ENCODE measurements around the gene TUBB2A. TPM values are rescaled to one million over a fixed set of nuclear protein-coding genes. Genes with fewer than 3 reads are reported as not detected.
"Not testable (repeated sequence)": the region's sequence is repeated elsewhere in the genome, so short reads cannot be mapped to it uniquely, and the experiment has no call there.

The TUBB2A gene
- total RNA-seq, 1 donor from 2014 or later, result 64.5 TPM

DNA sequence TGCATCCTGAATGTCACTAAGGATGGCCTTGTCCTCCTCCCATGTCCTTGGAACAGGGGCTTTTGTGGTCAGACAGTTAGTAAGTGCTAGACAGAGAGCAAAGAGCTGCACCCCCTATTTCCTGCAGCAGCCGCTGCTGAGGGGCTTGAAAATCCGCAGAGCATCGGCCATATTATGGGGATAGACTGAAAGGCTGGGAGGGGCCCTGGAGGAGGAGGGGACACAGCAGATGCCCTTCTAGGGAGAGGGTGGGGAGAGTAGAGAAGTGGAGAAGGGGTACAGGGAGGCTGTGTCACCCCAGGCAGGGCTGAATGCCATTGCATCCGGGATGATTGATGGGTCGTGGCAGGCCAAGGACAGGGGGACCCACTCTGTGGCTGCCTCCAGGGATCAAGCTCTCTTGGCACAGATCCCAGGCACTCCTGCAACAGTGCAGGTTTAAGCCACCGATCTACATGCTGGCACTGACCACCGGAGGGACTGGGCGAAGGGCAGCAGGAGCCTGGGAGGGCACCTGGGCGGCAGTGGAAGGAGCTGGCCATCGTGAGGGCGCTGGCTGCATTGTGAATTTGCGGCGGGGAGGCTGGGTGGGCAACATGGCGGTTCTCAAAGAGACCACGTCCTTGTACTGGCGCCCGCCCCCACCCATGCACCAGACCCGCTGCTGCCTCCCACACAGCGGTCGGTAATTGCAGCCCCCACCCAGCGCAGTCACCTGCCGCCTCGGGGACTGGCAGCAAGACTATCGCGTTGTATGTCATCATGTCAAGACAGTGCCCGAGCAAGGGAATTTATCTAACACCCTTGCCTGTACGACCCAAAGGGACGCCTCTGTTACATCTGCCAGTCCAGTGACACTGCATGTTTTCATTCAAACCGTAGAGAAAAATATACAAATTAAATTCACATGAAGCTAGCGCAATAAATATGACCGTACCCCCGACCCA lies 887 bp downstream of the TUBB2A start:
- ATAC-seq, result peak; percentile 43
- DNase-seq (ENCODE audit: low spot score), result not testable (repeated sequence)

DNA sequence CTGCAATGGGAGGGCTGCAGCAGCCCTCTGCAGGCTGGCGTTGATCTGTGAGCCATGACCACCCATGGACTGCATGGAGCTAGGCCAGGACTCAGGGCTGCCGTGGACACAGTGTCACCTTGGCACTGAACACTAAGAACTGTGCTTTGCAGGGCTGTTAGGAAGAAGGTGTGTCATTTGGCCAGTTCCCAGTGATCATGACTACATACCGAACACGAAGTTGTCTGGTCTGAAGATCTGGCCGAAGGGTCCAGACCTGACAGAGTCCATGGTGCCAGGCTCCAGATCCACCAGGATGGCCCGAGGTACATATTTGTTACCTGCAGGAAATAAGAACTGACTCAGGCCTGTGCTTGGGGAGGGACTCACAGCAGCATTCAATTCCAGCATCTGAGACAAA lies 1.9 kb downstream of the TUBB2A start:
- peak; percentile 49 for ATAC-seq

GRCh38 chr6:3152689-3153088 lies 4.7 kb downstream of the TUBB2A start:
- DNase-seq (ENCODE audit: low spot score) (no peak), ATAC-seq (no peak)

More for the DNA sequence above, 1.9 kb downstream of the TUBB2A start:
- not testable (repeated sequence) for DNase-seq (ENCODE audit: low spot score)

GRCh38 chr6:3151691-3152090 lies 5.7 kb downstream of the TUBB2A start:
- ATAC-seq, result peak; percentile 28
- DNase-seq (ENCODE audit: low spot score), result no peak

- ATAC-seq (peak; percentile 54), DNase-seq (ENCODE audit: low spot score) (no peak)
These were observed 9.2 kb downstream of the TUBB2A start for GRCh38 chr6:3147914-3148757.

DNA sequence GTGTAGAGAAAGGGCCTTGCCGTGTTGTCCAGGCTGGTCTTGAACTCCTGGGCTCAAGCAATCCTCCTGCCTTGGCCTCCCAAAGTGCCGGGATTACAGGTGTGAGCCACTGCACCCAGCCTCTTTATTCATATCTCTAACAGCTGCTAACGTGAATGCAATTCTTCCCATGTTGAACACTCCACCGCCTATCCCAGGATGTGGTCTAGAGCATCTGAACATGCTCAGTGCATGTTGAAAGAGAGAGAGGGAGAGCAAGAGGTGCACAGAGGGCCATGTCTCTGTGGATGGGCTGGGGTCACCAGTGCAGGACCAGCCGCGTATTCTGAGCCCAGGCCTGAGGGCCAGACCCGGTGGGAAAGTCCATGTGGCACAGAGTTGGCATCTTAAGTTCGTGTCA lies 12.8 kb downstream of the TUBB2A start:
- ATAC-seq, result no peak
- no peak for DNase-seq (ENCODE audit: low spot score)

GRCh38 chr6:3143158-3143557 lies 14.2 kb downstream of the TUBB2A start:
- DNase-seq (ENCODE audit: low spot score) (no peak), ATAC-seq (no peak)

DNA sequence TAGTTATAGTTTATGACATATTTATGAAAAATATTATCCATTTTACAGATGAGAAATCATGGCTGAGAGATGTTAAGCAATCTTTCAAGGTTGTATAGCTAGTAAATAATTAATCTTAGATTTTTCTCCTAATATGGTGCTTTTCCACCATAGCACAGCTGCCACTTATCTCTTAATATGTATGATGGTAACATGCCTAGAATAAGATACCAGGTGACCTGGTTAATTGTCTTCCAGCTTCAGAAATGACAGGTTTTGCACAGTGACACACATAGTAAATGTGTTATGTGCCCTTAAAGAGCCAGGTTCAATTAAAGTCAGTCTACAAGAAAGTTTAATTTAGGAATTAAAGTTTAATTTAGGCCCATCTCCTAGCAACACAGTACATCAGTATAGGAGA lies 14.8 kb downstream of the TUBB2A start:
- DNase-seq (ENCODE audit: low spot score) (no peak), ATAC-seq (no peak)

DNA sequence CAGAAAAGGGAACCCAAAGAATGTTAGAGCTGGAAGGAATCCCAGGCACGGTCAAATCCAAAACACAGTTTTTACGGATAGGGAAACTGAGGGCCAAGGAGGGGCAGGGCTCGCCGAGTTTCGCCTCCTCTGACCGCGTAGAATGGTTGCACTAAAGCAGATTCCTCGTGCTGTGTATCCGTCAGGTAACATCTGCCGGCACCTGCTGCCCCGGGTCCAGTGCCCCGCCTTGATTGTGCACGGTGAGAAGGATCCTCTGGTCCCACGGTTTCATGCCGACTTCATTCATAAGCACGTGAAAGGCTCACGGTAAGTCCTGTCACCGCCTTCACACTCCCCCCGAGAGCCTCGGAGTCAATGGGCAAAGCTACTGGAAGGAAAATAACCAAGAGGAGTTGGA lies 17.1 kb downstream of the TUBB2A start:
- no peak for DNase-seq (ENCODE audit: low spot score)
- no peak for ATAC-seq

DNA sequence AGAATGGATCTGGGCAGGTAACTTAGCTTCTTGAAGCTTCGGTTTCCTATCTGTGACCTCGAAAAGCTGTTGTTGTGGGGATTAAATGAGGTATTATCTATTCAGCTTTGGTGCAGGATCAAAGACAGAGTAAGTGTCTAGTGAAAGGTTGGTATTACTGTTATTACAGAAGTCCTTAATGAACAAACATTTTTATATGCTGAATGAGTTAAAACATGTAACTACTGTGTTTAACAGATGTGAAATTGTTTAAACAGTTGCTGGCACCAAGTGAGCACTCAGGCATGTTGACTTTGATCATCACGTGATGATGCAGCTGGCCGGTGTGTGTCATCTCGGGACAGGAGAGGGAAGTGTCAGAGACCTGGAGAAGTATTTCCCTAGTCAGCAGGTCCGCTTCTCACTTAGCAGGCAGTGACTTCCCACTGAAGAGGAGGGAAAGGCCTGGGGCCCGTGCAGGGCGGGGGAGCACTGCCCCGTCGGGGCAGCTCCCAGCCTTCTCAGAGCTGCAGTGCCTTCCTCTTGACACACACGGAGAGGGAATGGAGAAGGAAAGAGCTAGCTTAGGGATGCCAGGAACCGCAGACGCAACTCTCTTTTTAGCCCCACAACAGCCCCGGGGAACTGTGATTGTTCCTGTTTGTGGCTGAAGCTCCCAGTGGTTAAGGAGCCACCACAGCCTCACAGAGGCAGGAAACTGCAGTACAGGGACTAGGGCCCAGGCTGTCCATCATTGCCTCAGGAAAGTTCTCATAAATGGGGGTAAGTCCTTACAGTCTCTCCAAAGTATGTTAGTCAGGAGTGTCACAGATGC lies 18.0 kb downstream of the TUBB2A start:
- ATAC-seq (peak; percentile 80), DNase-seq (ENCODE audit: low spot score) (peak; percentile 92)

DNA sequence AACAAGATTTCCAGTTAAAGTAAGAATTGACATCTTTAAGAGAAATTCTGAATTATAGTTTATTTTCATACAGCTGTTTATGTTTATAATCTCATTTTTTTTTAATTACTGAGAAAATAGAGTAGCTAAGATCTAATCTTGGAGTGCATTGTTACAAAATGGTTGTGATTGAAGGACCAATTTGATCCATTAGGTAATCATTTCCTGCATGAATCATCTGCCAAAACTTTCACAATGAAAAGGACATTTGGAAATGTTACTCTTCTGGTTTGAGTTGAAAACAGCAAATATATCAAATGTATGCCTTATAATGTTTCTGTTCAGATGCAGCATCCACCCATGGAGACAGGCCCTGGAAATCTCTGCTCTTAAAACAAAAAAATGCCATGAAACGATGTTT lies 19.0 kb downstream of the TUBB2A start:
- ATAC-seq, result no peak
- DNase-seq (ENCODE audit: low spot score), result no peak

DNA sequence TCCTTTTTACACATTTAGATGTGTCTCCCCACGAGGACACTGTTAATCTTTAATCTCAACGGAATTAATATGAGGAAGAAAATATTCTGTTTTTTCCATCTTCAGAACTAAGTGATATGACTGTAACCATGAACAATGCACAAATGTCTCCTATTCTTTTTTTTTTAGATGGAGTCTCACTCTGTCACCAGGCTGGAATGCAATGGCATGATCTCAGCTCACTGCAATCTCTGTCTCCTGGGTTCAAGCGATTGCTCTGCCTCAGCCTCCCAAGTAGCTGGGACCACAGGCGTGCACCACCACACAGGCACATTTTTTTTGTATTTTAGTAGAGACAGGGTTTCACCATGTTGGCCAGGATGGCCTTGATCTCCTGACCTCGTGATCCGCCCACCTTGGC lies 19.5 kb downstream of the TUBB2A start:
- not testable (repeated sequence) for DNase-seq (ENCODE audit: low spot score); ATAC-seq

- peak; percentile 50 for ATAC-seq
These were observed 20.1 kb downstream of the TUBB2A start for GRCh38 chr6:3137057-3137777.

GRCh38 chr6:3136292-3137011 lies 20.9 kb downstream of the TUBB2A start:
- no peak for ATAC-seq
- no peak for DNase-seq (ENCODE audit: low spot score)

More at GRCh38 chr6:3137057-3137777, 20.1 kb downstream of the TUBB2A start:
- DNase-seq (ENCODE audit: low spot score), result no peak

- no peak for DNase-seq (ENCODE audit: low spot score)
- peak; percentile 43 for ATAC-seq
These were observed 21.6 kb downstream of the TUBB2A start for GRCh38 chr6:3135668-3136291.

DNA sequence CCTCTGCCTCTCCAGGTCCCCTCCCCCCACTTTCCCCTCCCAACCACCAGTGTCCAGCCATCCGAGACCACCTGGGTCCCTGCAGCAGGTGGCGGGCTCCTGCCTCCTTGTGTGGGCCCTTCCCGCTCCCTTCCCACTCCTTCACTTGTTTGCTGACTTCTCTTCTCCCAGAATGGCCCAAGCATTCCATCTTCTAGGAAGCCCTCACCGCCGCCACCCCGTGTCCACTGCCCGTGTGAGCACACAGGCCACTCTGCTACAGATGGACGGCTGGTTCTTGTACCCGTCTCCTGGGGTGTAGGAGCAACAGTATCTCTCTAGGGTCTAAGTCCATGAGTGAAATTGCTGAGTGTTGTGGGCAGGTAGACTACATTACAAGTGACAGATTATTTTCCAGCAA lies 23.8 kb downstream of the TUBB2A start:
- ATAC-seq, result peak; percentile 67

GRCh38 chr6:3131695-3132094 lies 25.6 kb downstream of the TUBB2A start:
- DNase-seq (ENCODE audit: low spot score) (no peak), ATAC-seq (no peak)

More for the DNA sequence above, 23.8 kb downstream of the TUBB2A start:
- no peak for DNase-seq (ENCODE audit: low spot score)

- DNase-seq (ENCODE audit: low spot score), result no peak
- no peak for ATAC-seq
These were observed 28.8 kb downstream of the TUBB2A start for GRCh38 chr6:3128356-3129108.

Measured in left lobe of liver (tissue), 2 donors.